H1 (cell line): ENCODE results near the gene ADARB2. TPM values are rescaled to one million over a fixed set of nuclear protein-coding genes. Genes with fewer than 3 reads are reported as not detected.

Experiments
- CTCF ChIA-PET: fragments of 300-600 bp; sonication (Branson Sonifier 250); formaldehyde crosslinking; loops from one replicate; lab custom pipeline; 2021; ENCODE audit not compliant: partially characterized antibody; lab: Charles Lee
- POLR2A ChIA-PET: fragments of 300-600 bp; sonication (Branson Sonifier 250); formaldehyde crosslinking; loops from one replicate; lab custom pipeline; 2021; ENCODE audit warnings: inconsistent platforms; ENCODE audit not compliant: partially characterized antibody; lab: Charles Lee
- DNase-seq, 2 experiments: peaks; one replicate each; pipeline versions ENCODE4 v3.0.0 to v3.0.0-alpha.2; 2010 to 2022; ENCODE audit warnings: low spot score in 2 of 2, low read depth in 1 of 2, mixed read lengths in 1 of 2
- FAIRE-seq: peaks from 2 replicates; lab custom pipeline; 2011; peaks lifted over from hg19 to GRCh38; lab: Jason Lieb, UNC
- H2AFZ ChIP-seq: 2 replicates; pipeline ENCODE4 v1.8.1; 2012; ENCODE audit warnings: low read length, inconsistent platforms
- H2AK5ac ChIP-seq: 2 replicates; pipeline ENCODE4 v1.6.1; 2013; ENCODE audit warnings: low read depth, low read length
- H2BK120ac ChIP-seq: replicated peaks from 2 replicates; pipeline ENCODE3; 2013; ENCODE audit warnings: low read depth, low read length, inconsistent platforms
- H2BK12ac ChIP-seq: 2 replicates; pipeline ENCODE4 v1.6.1; 2013; ENCODE audit warnings: low read depth, low read length
- H2BK15ac ChIP-seq: 2 replicates; pipeline ENCODE4 v1.6.1; 2013; ENCODE audit warnings: low read length
- H2BK20ac ChIP-seq: 2 replicates; pipeline ENCODE4 v1.6.1; 2013; ENCODE audit warnings: low read length
- H2BK5ac ChIP-seq: 2 replicates; pipeline ENCODE4 v1.6.1; 2013; ENCODE audit warnings: low read depth, low read length
- H3K14ac ChIP-seq: 2 replicates; pipeline ENCODE4 v1.6.1; 2013; ENCODE audit warnings: inconsistent platforms; ENCODE audit not compliant: insufficient read length
- H3K18ac ChIP-seq: 2 replicates; pipeline ENCODE4 v1.6.1; 2013; ENCODE audit warnings: low read length; ENCODE audit errors: extremely low read depth
- H3K23ac ChIP-seq: 2 replicates; pipeline ENCODE4 v1.6.1; 2013; ENCODE audit warnings: inconsistent platforms; ENCODE audit not compliant: insufficient read length
- H3K23me2 ChIP-seq: 2 replicates; pipeline ENCODE4 v1.6.1; 2013; ENCODE audit warnings: low read depth, low read length
- H3K27ac ChIP-seq: 2 replicates; pipeline ENCODE4 v1.6.1; 2011; ENCODE audit warnings: low read depth, low read length, inconsistent platforms
- H3K27me3 ChIP-seq, 4 experiments: replicated peaks in 1 of 4; 1 replicate in 1 of 4; 2 replicates in 3 of 4; pipeline versions ENCODE4 v1.6.1 to v1.8.1; 2011 to 2013; ENCODE audit warnings: low read length in 3 of 4, mild to moderate bottlenecking in 3 of 4, inconsistent platforms in 2 of 4, mixed read lengths in 2 of 4, moderate library complexity in 1 of 4; ENCODE audit not compliant: control insufficient read depth in 3 of 4, insufficient read depth in 3 of 4; ENCODE audit errors: extremely low read depth in 1 of 4
- H3K36me3 ChIP-seq, 4 experiments: 2 replicates each; pipeline versions ENCODE4 v1.6.1 to v1.8.1; 2011 to 2013; ENCODE audit warnings: mild to moderate bottlenecking in 4 of 4, low read length in 3 of 4, moderate library complexity in 2 of 4, control low read depth in 1 of 4, inconsistent platforms in 1 of 4; ENCODE audit not compliant: insufficient read depth in 4 of 4, control insufficient read depth in 2 of 4
- H3K4ac ChIP-seq: replicated peaks from 2 replicates; pipeline ENCODE3; 2013; ENCODE audit warnings: low read length, low read depth, mixed read lengths, inconsistent platforms; ENCODE audit not compliant: insufficient read length
- H3K4me1 ChIP-seq, 4 experiments: replicated peaks in 1 of 4; 1 replicate in 1 of 4; 2 replicates in 3 of 4; pipeline versions ENCODE4 v1.6.1 to v1.8.1; 2011 to 2013; ENCODE audit warnings: low read length in 3 of 4, inconsistent platforms in 2 of 4, mixed read lengths in 1 of 4; ENCODE audit not compliant: insufficient read depth in 4 of 4, control insufficient read depth in 3 of 4
- H3K4me2 ChIP-seq, 2 experiments: 2 replicates each; pipeline versions ENCODE4 v1.6.1 to v1.8.1; 2011 to 2013; ENCODE audit warnings: low read depth in 2 of 2, low read length in 2 of 2, control low read depth in 1 of 2, inconsistent platforms in 1 of 2, mild to moderate bottlenecking in 1 of 2; ENCODE audit not compliant: insufficient read depth in 1 of 2
- H3K4me3 ChIP-seq, 4 experiments: fragments of 200-600, 300-600 bp in 1 of 4; sonication (generic), shearing (Covaris generic), sonication (Bioruptor Twin) in 1 of 4; 2 replicates each; pipeline versions ENCODE4 v1.5.1 to v1.8.1; 2011 to 2016; ENCODE audit warnings: low read length in 4 of 4, low read depth in 3 of 4, control low read depth in 2 of 4, inconsistent platforms in 2 of 4, mild to moderate bottlenecking in 2 of 4, mixed read lengths in 1 of 4, moderate library complexity in 1 of 4; ENCODE audit not compliant: insufficient read depth in 2 of 4; ENCODE audit errors: extremely low read depth in 1 of 4
- H3K56ac ChIP-seq: replicated peaks from 2 replicates; pipeline ENCODE3; 2013; ENCODE audit warnings: low read depth, mild to moderate bottlenecking, mixed read lengths, low read length, inconsistent platforms; ENCODE audit not compliant: insufficient read length
- H3K79me1 ChIP-seq: 2 replicates; pipeline ENCODE4 v1.6.1; 2013; ENCODE audit warnings: low read depth, low read length, control low read depth
- H3K79me2 ChIP-seq, 2 experiments: 2 replicates each; pipeline versions ENCODE4 v1.6.1 to v1.8.1; 2012 to 2013; ENCODE audit warnings: low read length in 2 of 2, mild to moderate bottlenecking in 2 of 2, inconsistent platforms in 1 of 2; ENCODE audit not compliant: insufficient read depth in 2 of 2, control insufficient read depth in 1 of 2
- H3K9ac ChIP-seq, 4 experiments: replicated peaks in 1 of 4; 1 replicate in 1 of 4; 2 replicates in 3 of 4; pipeline versions ENCODE4 v1.6.1 to v1.8.1; 2011 to 2013; ENCODE audit warnings: low read depth in 3 of 4, low read length in 3 of 4, control low read depth in 2 of 4, mild to moderate bottlenecking in 2 of 4, moderate library complexity in 2 of 4, inconsistent platforms in 1 of 4; ENCODE audit errors: extremely low read depth in 1 of 4
- H3K9me3 ChIP-seq, 2 experiments: 2 replicates each; pipeline versions ENCODE4 v1.6.1 to v1.8.1; 2012 to 2013; ENCODE audit warnings: mild to moderate bottlenecking in 2 of 2, moderate library complexity in 2 of 2, control low read depth in 1 of 2, inconsistent platforms in 1 of 2, low read depth in 1 of 2, low read length in 1 of 2, mixed read lengths in 1 of 2; ENCODE audit not compliant: insufficient read depth in 2 of 2
- H4K20me1 ChIP-seq, 2 experiments: replicated peaks in 1 of 2; 2 replicates each; pipeline versions ENCODE3 to v1.8.1; 2011 to 2013; ENCODE audit warnings: inconsistent platforms in 2 of 2, low read length in 2 of 2, mild to moderate bottlenecking in 1 of 2; ENCODE audit not compliant: insufficient read depth in 2 of 2, control insufficient read depth in 1 of 2
- H4K5ac ChIP-seq: 2 replicates; pipeline ENCODE4 v1.6.1; 2013; ENCODE audit warnings: low read length, low read depth, mixed read lengths, inconsistent platforms; ENCODE audit not compliant: insufficient read length
- H4K8ac ChIP-seq: 2 replicates; pipeline ENCODE4 v1.8.0; 2013; ENCODE audit warnings: mild to moderate bottlenecking, moderate library complexity, low read length, inconsistent platforms; ENCODE audit not compliant: insufficient read depth; ENCODE audit errors: extremely low read depth
- H4K91ac ChIP-seq: replicated peaks from 2 replicates; pipeline ENCODE3; 2013; ENCODE audit warnings: low read length, mixed read lengths, inconsistent platforms; ENCODE audit not compliant: insufficient read length
- CHD1 ChIP-seq: IDR thresholded peaks from 2 replicates; pipeline ENCODE4 v1.6.1; 2012; ENCODE audit warnings: low read depth, low read length, improper control_type of control experiment
- CHD2 ChIP-seq: IDR thresholded peaks from 2 replicates; pipeline ENCODE4 v1.6.1; 2012; ENCODE audit warnings: low read length, improper control_type of control experiment
- CREB1 ChIP-seq: IDR thresholded peaks from 2 replicates; pipeline ENCODE4 v1.6.1; 2012; ENCODE audit warnings: inconsistent platforms
- HDAC2 ChIP-seq, 2 experiments: fragments of 300-600 bp in 1 of 2; sonication (generic) in 1 of 2; IDR thresholded peaks; 2 replicates each; pipeline ENCODE4 v1.6.1; 2011 to 2012; ENCODE audit warnings: low read depth in 2 of 2, low read length in 2 of 2, mild to moderate bottlenecking in 2 of 2, moderate library complexity in 2 of 2, borderline replicate concordance in 1 of 2, inconsistent platforms in 1 of 2
- JUN ChIP-seq: IDR thresholded peaks from 2 replicates; pipeline ENCODE4 v1.6.1; 2011; ENCODE audit warnings: low read depth, mild to moderate bottlenecking, improper control_type of control experiment, low read length
- JUND ChIP-seq: IDR thresholded peaks from 2 replicates; pipeline ENCODE4 v1.6.1; 2011; ENCODE audit warnings: mild to moderate bottlenecking, improper control_type of control experiment, low read length
- PHF8 ChIP-seq: fragments of 200-600 bp; sonication (generic); conservative IDR thresholded peaks from 2 replicates; pipeline ENCODE4 v1.7.1; 2012; ENCODE audit warnings: low read depth, mild to moderate bottlenecking, inconsistent platforms, low read length, moderate library complexity
- SAP30 ChIP-seq: fragments of 300-600 bp; sonication (generic); IDR thresholded peaks from 2 replicates; pipeline ENCODE4 v1.7.1; 2012; ENCODE audit warnings: low read length, moderate library complexity, mild to moderate bottlenecking, inconsistent platforms; ENCODE audit not compliant: insufficient read depth, insufficient replicate concordance
- TAF7 ChIP-seq: optimal IDR thresholded peaks from 2 replicates; pipeline ENCODE3; 2011; ENCODE audit warnings: low read depth, mild to moderate bottlenecking, inconsistent platforms, low read length, moderate library complexity, borderline replicate concordance
- YY1 ChIP-seq: IDR thresholded peaks from 2 replicates; pipeline ENCODE4 v1.6.1; 2011; ENCODE audit warnings: low read depth, mild to moderate bottlenecking, low read length
- WGBS, 2 experiments: shearing (Covaris generic) in 1 of 2; methylation state at CpG; one replicate each; pipeline versions ENCODE4 v1.1.6 to v1.1.7; 2013 to 2015; ENCODE audit warnings: low lambda C conversion rate in 2 of 2, mixed read lengths in 2 of 2, inconsistent platforms in 1 of 2, low coverage in 1 of 2, missing lambda C conversion rate in 1 of 2; ENCODE audit not compliant: insufficient replicate concordance in 2 of 2, insufficient coverage in 1 of 2, insufficient read length in 1 of 2; ENCODE audit errors: extremely low coverage in 1 of 2, missing lambda C conversion rate in 1 of 2; 5-methylcytosine and 5-hydroxymethylcytosine counted together
- polyA plus RNA-seq, 7 experiments: library from polyadenylated mRNA; depleted of rRNA in 3 of 7; stranded (reverse) in 5 of 7; unstranded in 2 of 7; fragments of >200 nt in 5 of 7; fragments of 200-250 nt in 2 of 7; gene quantifications; 1 replicate in 5 of 7; 2 replicates in 1 of 7; 4 replicates in 1 of 7; pipeline versions ENCODE4 v1.2.1 to v1.2.3, GENCODE V29; 2011 to 2013; ENCODE audit warnings: missing spikeins in 2 of 7, mixed read lengths in 2 of 7
- total RNA-seq: library from RNA; stranded (reverse); fragmentation: NEBNext Ultra II Directional; extraction: Animal tissue kit (Norgen Biotek cat#: 25700); gene quantifications from 2 replicates; pipeline ENCODE4 v1.2.1, GENCODE V29; 2021
- TF ChIP-seq, protein P1 (sequence below): IDR thresholded peaks from 2 replicates; pipeline ENCODE4 v1.6.1; 2012; ENCODE audit warnings: inconsistent platforms

ADARB2 gene
- total and polyA plus RNA-seq, 2 of the 8 experiments (the other 6 are each of a cell fraction or from before 2014, with no cell fraction given) = 2.2 to 2.8 TPM

DNA sequence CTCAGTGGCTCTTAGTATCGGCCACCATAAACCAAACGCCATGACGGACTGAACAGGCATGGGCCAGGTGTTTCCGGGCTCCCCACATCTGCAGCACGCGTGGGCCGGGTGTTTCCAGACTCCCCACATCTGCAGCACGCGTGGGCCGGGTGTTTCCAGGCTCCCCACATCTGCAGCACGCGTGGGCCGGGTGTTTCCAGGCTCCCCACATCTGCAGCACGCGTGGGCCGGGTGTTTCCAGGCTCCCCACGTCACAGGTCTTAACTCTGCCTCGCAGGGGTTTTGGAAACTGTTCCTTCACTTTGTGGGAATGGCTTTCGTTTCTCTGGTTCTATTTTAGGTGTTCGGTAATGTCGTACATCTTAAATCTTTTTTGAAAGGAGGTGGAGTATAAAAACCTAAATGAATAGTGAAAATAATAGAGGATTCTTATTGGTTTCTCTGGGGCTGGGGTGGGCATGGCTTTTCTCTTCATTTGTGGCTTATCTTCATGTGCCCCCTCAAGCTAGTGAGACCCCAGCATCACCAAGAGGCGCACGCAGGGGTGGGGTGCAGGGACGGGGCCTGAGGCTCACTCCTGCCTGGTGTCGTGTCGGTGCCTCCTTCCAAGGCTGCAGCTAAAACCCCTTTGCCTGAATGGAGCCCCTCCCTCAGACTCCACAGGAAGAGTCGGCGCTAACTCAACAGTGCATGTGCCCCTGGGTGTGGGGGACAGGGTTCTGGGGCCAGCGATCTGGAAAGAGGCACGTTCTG lies 554.9 kb downstream of the ADARB2 start:
- Histone ChIP-seq H2AK5ac (no peak overlapping the region), H4K20me1 (no peaks in the 10 kb centered on the region), H3K4me2 (no peak overlapping the region), H3K4me1 (peaks cover 0 to 7% (median 3%) of the 10 kb centered on the region in 4 experiments; a peak in 2 of 7 replicates), H3K9me3 (no peaks in the 10 kb centered on the region), H3K9ac (no peak overlapping the region), H4K91ac (no peak overlapping the region), H2BK15ac (no peak overlapping the region), H3K18ac (no peak overlapping the region), H3K79me2 (no peaks in the 10 kb centered on the region), H3K27ac (no peak overlapping the region), H3K4me3 (no peak overlapping the region), H2BK20ac (no peak overlapping the region), H2AFZ (no peak overlapping the region), H4K8ac (no peak overlapping the region), H3K23ac (no peak overlapping the region), H3K27me3 (no peaks in the 10 kb centered on the region), H3K79me1 (no peaks in the 10 kb centered on the region), H3K36me3 (no peaks in the 10 kb centered on the region), H3K14ac (no peak overlapping the region), H3K23me2 (no peaks in the 10 kb centered on the region), H4K5ac (no peak overlapping the region), H3K4ac (no peak overlapping the region), H3K56ac (no peak overlapping the region), H2BK12ac (no peak overlapping the region), H2BK120ac (no peak overlapping the region), H2BK5ac (no peak overlapping the region)
- ChIA-PET POLR2A (no interaction called here), CTCF (interaction anchor here (0.7 to 3.5 kb wide), 8 partner anchors 10 to 72 kb away, joined by 3 to 26 read pairs (median 6); no protein-coding TSS in a partner anchor)
- no peak for DNase-seq
- FAIRE-seq = peak; percentile 32
- WGBS, 2 experiments = 87% methylated on average over 29 of the region's 30 CpGs; no CpG with 5 or more reads in 1 of the 2 experiments
- TF ChIP-seq JUN = no peak
- TF ChIP-seq CREB1 = no peak
- TF ChIP-seq, protein P1, sequence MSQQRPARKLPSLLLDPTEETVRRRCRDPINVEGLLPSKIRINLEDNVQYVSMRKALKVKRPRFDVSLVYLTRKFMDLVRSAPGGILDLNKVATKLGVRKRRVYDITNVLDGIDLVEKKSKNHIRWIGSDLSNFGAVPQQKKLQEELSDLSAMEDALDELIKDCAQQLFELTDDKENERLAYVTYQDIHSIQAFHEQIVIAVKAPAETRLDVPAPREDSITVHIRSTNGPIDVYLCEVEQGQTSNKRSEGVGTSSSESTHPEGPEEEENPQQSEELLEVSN = no peak
- TF ChIP-seq PHF8 = no peak
- no peak for TF ChIP-seq TAF7
- TF ChIP-seq CHD2 = no peak
- TF ChIP-seq JUND = no peak
- TF ChIP-seq HDAC2 (IDR thresholded peaks at IDR 0.05; ENCODE audit: borderline replicate concordance in 1 of 2, low read depth in 2 of 2, low read length in 2 of 2) = no peak
- TF ChIP-seq YY1 = no peak
- TF ChIP-seq CHD1 = no peak
- TF ChIP-seq SAP30 = no peak
